PC-3 (cell line): ENCODE data around the gene KCNG1. TPM values are rescaled to one million over a fixed set of nuclear protein-coding genes. Genes with fewer than 3 reads are reported as not detected.

Experiments used
- ATAC-seq: fragments of 200-7000 bp; cut with Tn5 transposase; 2 replicates; pipeline ENCODE4 v1.9.1; 2020; ENCODE audit warnings: mild to moderate bottlenecking, moderate library complexity
- BruUV-seq: library from RNA; stranded (reverse); fragments of 400-500 nt; replicated peaks from 2 replicates; lab custom pipeline; 2021; lab: Mats Ljungman, UMichigan
- CTCF ChIA-PET: fragments of 300-600 bp; sonication (Branson Sonifier 250); formaldehyde crosslinking; loops from one replicate; lab custom pipeline; 2022; ENCODE audit warnings: antibody characterized with exemption; lab: Charles Lee
- POLR2A ChIA-PET: fragments of 300-600 bp; sonication (Branson Sonifier 250); formaldehyde crosslinking; loops from one replicate; lab custom pipeline; 2022; ENCODE audit warnings: antibody characterized with exemption; ENCODE audit not compliant: unreplicated experiment; lab: Charles Lee
- DNase-seq: peaks from one replicate; pipeline ENCODE4 v3.0.0-alpha.2; 2015
- H2AFZ ChIP-seq: fragments of 300-600 bp; sonication (generic); 2 replicates; pipeline ENCODE4 v1.6.0; 2016; ENCODE audit warnings: antibody characterized with exemption, low read length
- H3F3A ChIP-seq: fragments of 300-600 bp; sonication (generic); one replicate; pipeline ENCODE4 v1.6.0; 2017; ENCODE audit warnings: antibody characterized with exemption, low read length, control low read depth, mild to moderate bottlenecking; ENCODE audit not compliant: unreplicated experiment
- H3K27ac ChIP-seq: fragments of 300-600 bp; sonication (generic); 2 replicates; pipeline ENCODE4 v1.5.1; 2016; ENCODE audit warnings: mild to moderate bottlenecking, low read length
- H3K27me3 ChIP-seq: fragments of 300-600 bp; sonication (generic); 2 replicates; pipeline ENCODE4 v1.6.1; 2016; ENCODE audit warnings: low read length, mixed read lengths
- H3K36me3 ChIP-seq: fragments of 300-600 bp; sonication (generic); 2 replicates; pipeline ENCODE4 v1.6.1; 2016; ENCODE audit warnings: low read depth, mixed run types, low read length, mixed read lengths
- H3K4me1 ChIP-seq: fragments of 300-600 bp; sonication (generic); 2 replicates; pipeline ENCODE4 v1.5.1; 2016; ENCODE audit warnings: low read length; ENCODE audit not compliant: insufficient read depth
- H3K4me2 ChIP-seq: fragments of 300-600 bp; sonication (generic); 2 replicates; pipeline ENCODE4 v1.6.0; 2016; ENCODE audit warnings: low read length
- H3K4me3 ChIP-seq: fragments of 300-600 bp; sonication (generic); 2 replicates; pipeline ENCODE4 v1.5.1; 2016; ENCODE audit warnings: mild to moderate bottlenecking, low read length, mixed read lengths
- H3K79me2 ChIP-seq: fragments of 300-600 bp; sonication (generic); 2 replicates; pipeline ENCODE4 v1.6.1; 2017; ENCODE audit warnings: low read length, mixed read lengths
- H3K9ac ChIP-seq: fragments of 300-600 bp; sonication (generic); 2 replicates; pipeline ENCODE4 v1.6.0; 2016; ENCODE audit warnings: mild to moderate bottlenecking, low read length
- H3K9me2 ChIP-seq: fragments of 300-600 bp; sonication (generic); replicated peaks from 2 replicates; pipeline ENCODE4 v1.6.1; 2016; ENCODE audit warnings: mixed run types, low read length, mixed read lengths
- H3K9me3 ChIP-seq: fragments of 300-600 bp; sonication (generic); 2 replicates; pipeline ENCODE4 v1.6.1; 2016; ENCODE audit warnings: low read length, mixed read lengths
- H4K20me1 ChIP-seq: fragments of 300-600 bp; sonication (generic); 2 replicates; pipeline ENCODE4 v1.6.1; 2016; ENCODE audit warnings: low read length, mixed read lengths
- EZH2 ChIP-seq: fragments of 300-600 bp; sonication (generic); IDR thresholded peaks from one replicate; pipeline ENCODE4 v1.6.1; 2017; ENCODE audit warnings: antibody characterized with exemption, mild to moderate bottlenecking, low read length; ENCODE audit not compliant: unreplicated experiment
- EZH2phosphoT487 ChIP-seq: fragments of 300-600 bp; sonication (generic); IDR thresholded peaks from 2 replicates; pipeline ENCODE4 v1.6.1; 2018; ENCODE audit warnings: mild to moderate bottlenecking, antibody characterized with exemption, low read length, borderline replicate concordance
- intact Hi-C: fragments of 100-400 bp; cut with micrococcal nuclease; formaldehyde crosslinking; loops from 2 replicates; pipeline ENCODE4 v1.9.0; 2023
- total RNA-seq: library from RNA; depleted of rRNA; stranded (reverse); fragments of >200 nt; gene quantifications from 2 replicates; pipeline ENCODE4 v1.2.3, GENCODE V29; 2014
- TF ChIP-seq, protein P1 (sequence below): fragments of 300-600 bp; sonication (generic); conservative IDR thresholded peaks from 2 replicates; pipeline ENCODE4 v1.5.1; 2017; ENCODE audit warnings: antibody characterized with exemption, low read depth, mild to moderate bottlenecking, low read length

Gene KCNG1
- total RNA-seq, 1 experiment from 2014 or later = 61.5 TPM

DNA sequence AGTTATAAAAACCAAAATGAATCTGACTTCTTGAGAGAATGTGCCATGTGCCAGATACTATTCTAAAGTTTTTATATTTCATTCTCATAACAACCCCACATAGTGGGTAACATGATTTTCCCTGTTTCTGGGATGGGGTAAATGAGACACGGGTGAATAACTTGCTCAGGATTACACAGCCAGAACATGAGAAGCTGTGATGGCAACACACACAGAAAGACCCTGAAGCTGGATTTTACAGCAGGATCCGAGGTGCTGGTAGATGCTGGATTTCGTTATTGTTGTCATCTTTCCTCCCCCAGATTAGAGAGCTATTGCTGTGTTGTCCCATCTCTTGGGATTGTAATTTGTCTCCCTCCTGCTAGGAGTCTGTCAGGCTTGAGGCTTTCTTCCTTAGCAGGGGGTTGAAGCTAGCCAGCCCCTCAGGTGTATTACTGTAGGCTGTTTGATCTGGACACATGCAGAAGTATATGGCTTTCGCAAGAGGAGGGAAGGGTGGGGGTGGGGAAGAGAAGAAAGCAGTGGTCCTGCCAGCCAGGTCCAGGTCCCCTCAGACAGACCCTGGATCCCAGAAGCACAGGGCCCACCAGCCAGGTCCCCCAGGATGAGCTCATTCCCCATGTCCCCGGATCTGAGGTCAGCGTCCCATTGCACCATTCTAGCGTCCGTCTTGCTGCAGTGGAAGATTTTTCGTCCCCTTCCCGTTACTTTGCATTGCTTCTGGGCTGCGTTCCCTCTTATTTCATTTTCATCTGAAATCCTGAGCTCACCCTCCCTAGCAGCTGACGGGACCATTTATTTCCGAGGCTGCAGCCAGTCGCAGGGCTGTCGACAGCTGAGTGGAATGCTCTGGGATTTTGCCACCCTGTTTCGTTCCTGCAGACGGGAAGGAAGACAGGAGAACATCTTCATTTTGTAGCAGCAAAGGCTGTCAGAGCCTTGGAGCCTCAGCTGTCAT, 7.3 kb upstream of the KCNG1 start:
- intact Hi-C loops = loop anchor here (10.0 kb wide), 1 partner anchor 95 kb away; no protein-coding TSS in a partner anchor
- Histone ChIP-seq H3K9ac (no peak overlapping the region), H3F3A (no peaks in the 10 kb centered on the region), H3K9me2 (no peaks in the 10 kb centered on the region), H3K4me3 (no peak overlapping the region), H3K9me3 (no peaks in the 10 kb centered on the region), H3K4me1 (peaks cover 9% of the 10 kb centered on the region), H3K27me3 (peaks cover 17% of the 10 kb centered on the region), H3K4me2 (no peak overlapping the region), H4K20me1 (no peaks in the 10 kb centered on the region), H3K36me3 (no peaks in the 10 kb centered on the region), H3K27ac (no peak overlapping the region), H2AFZ (no peak overlapping the region), H3K79me2 (no peaks in the 10 kb centered on the region)
- no peak for ATAC-seq
- no TSS peak for BruUV-seq
- ChIA-PET POLR2A (no interaction called here), CTCF (interaction anchor here (0.7 kb wide), 1 partner anchor 43 kb away, joined by 3 read pairs; no protein-coding TSS in a partner anchor)
- TF ChIP-seq, protein P1, sequence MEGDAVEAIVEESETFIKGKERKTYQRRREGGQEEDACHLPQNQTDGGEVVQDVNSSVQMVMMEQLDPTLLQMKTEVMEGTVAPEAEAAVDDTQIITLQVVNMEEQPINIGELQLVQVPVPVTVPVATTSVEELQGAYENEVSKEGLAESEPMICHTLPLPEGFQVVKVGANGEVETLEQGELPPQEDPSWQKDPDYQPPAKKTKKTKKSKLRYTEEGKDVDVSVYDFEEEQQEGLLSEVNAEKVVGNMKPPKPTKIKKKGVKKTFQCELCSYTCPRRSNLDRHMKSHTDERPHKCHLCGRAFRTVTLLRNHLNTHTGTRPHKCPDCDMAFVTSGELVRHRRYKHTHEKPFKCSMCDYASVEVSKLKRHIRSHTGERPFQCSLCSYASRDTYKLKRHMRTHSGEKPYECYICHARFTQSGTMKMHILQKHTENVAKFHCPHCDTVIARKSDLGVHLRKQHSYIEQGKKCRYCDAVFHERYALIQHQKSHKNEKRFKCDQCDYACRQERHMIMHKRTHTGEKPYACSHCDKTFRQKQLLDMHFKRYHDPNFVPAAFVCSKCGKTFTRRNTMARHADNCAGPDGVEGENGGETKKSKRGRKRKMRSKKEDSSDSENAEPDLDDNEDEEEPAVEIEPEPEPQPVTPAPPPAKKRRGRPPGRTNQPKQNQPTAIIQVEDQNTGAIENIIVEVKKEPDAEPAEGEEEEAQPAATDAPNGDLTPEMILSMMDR = no peak
- no peak for TF ChIP-seq EZH2
- TF ChIP-seq EZH2phosphoT487 = no peak
- DNase-seq = no peak

DNA sequence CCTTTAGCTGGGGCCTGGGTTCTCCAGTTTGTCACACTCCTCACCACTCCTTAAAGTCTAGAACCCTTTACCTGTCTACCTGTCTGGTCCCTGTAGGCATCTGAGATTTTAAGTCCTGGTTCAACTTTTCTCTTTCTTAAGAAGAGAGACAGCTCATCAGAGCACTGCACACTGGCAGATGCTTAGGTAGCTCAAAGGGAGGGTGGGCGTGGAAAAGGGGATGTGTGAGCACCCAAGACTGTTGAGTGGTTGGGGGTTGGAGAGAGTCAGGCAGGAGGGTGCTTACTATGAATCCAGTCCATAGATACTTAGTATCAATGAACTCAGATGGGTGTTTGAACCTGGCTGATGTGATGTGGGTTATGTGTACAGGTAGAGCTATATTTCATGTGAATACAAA, 6.6 kb upstream of the KCNG1 start:
- Histone ChIP-seq H3K4me2 (no peak overlapping the region), H4K20me1 (no peaks in the 10 kb centered on the region), H3F3A (no peaks in the 10 kb centered on the region), H3K9ac (no peak overlapping the region), H3K9me2 (no peaks in the 10 kb centered on the region), H3K79me2 (no peaks in the 10 kb centered on the region), H3K9me3 (no peaks in the 10 kb centered on the region), H3K27me3 (peaks cover 17% of the 10 kb centered on the region), H3K27ac (no peak overlapping the region), H3K36me3 (no peaks in the 10 kb centered on the region), H3K4me3 (no peak overlapping the region), H2AFZ (no peak overlapping the region), H3K4me1 (peaks cover 9% of the 10 kb centered on the region)
- no peak for DNase-seq
- CTCF ChIA-PET = interaction anchor here (0.5 kb wide), 1 partner anchor 773 kb away, joined by 3 read pairs; the partner anchor contains the start of gene SALL4
- POLR2A ChIA-PET = no interaction called here
- intact Hi-C loops = loop anchor here (10.0 kb wide), 1 partner anchor 95 kb away; no protein-coding TSS in a partner anchor
- BruUV-seq = no TSS peak
- TF ChIP-seq EZH2 (no peak), EZH2phosphoT487 (no peak)
- TF ChIP-seq, protein P1 = no peak
- ATAC-seq = no peak
